DND-41 (cell line): Measurements from ENCODE around the gene TMEM204.

Experiments
- EZH2 ChIP-seq: IDR thresholded peaks from 3 replicates; pipeline ENCODE4 v1.6.1; 2012; ENCODE audit warnings: borderline replicate concordance, low read depth, mild to moderate bottlenecking, moderate library complexity, low read length, inconsistent platforms; ENCODE audit not compliant: severe bottlenecking
- TF ChIP-seq, protein P1 (sequence below): IDR thresholded peaks from 2 replicates; pipeline ENCODE4 v1.5.1; 2012; ENCODE audit warnings: borderline replicate concordance, low read length, moderate library complexity, mild to moderate bottlenecking; ENCODE audit not compliant: poor library complexity, severe bottlenecking; ENCODE audit errors: extremely low read depth

GRCh38 chr16:1488054-1488601, 45.3 kb upstream of the TMEM204 start:
- TF ChIP-seq, protein P1, sequence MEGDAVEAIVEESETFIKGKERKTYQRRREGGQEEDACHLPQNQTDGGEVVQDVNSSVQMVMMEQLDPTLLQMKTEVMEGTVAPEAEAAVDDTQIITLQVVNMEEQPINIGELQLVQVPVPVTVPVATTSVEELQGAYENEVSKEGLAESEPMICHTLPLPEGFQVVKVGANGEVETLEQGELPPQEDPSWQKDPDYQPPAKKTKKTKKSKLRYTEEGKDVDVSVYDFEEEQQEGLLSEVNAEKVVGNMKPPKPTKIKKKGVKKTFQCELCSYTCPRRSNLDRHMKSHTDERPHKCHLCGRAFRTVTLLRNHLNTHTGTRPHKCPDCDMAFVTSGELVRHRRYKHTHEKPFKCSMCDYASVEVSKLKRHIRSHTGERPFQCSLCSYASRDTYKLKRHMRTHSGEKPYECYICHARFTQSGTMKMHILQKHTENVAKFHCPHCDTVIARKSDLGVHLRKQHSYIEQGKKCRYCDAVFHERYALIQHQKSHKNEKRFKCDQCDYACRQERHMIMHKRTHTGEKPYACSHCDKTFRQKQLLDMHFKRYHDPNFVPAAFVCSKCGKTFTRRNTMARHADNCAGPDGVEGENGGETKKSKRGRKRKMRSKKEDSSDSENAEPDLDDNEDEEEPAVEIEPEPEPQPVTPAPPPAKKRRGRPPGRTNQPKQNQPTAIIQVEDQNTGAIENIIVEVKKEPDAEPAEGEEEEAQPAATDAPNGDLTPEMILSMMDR = no peak
- no peak for TF ChIP-seq EZH2
